Measurements from ENCODE around the gene EVI5. TPM values are rescaled to one million over a fixed set of nuclear protein-coding genes. Genes with fewer than 3 reads are reported as not detected.

Gene EVI5
- total and polyA plus RNA-seq, 8 donors = 1.8 to 200 (median 52.0) TPM

DNA sequence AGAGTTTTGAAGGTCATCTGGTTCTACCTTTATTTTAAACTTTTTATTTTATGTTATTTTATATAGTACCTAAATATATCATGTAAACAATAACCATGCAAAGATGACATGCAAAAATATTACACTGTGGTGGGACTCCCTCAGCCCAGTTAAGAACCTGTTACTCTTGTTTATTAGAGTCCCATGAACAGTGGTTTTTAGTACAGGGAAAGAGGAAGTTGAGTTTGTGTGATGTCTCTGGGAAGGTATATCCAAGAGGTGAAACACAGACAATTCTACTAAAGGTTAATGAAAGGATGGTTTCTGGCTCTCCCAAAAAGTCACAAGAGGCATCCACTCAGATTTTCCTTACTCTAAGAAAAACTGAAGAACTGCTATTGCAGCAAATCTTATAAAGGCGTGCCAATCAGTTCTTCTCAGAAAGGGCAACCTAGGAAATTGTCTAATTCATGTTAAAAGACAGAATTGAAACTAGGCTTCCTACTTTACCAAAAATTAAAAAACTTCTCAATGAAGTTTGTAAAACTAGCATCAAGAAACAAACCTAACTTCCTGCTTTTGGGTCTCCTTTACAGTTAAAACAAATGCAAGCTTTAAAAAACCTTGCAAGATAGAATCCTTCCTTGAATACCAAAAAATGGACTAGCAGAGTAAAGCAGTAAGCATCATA is 318.1 kb downstream of the EVI5 start:
- Histone ChIP-seq H3K36me3 (no peaks in the 10 kb centered on the region), H3K4me1 (no peaks in the 10 kb centered on the region), H3K9me3 (no peaks in the 10 kb centered on the region), H3K4me3 (no peak overlapping the region), H3K27ac (no peak overlapping the region), H3K27me3 (no peaks in the 10 kb centered on the region)
- intact Hi-C loops (cut with DNase I; ENCODE audit: low total_unique reads) = no loop called here
- no peak for DNase-seq
- 80 to 93% (median 86%) methylated on average over 1 of the region's 1 CpG for WGBS, 5 donors
- TF ChIP-seq, protein P1, sequence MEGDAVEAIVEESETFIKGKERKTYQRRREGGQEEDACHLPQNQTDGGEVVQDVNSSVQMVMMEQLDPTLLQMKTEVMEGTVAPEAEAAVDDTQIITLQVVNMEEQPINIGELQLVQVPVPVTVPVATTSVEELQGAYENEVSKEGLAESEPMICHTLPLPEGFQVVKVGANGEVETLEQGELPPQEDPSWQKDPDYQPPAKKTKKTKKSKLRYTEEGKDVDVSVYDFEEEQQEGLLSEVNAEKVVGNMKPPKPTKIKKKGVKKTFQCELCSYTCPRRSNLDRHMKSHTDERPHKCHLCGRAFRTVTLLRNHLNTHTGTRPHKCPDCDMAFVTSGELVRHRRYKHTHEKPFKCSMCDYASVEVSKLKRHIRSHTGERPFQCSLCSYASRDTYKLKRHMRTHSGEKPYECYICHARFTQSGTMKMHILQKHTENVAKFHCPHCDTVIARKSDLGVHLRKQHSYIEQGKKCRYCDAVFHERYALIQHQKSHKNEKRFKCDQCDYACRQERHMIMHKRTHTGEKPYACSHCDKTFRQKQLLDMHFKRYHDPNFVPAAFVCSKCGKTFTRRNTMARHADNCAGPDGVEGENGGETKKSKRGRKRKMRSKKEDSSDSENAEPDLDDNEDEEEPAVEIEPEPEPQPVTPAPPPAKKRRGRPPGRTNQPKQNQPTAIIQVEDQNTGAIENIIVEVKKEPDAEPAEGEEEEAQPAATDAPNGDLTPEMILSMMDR (IDR thresholded peaks at IDR 0.05) = no peak

- Histone ChIP-seq H3K9me3 (no peaks in the 10 kb centered on the region), H3K36me3 (no peaks in the 10 kb centered on the region)
- no peak for TF ChIP-seq POLR2A (IDR thresholded peaks at IDR 0.05)
- no peak for TF ChIP-seq POLR2AphosphoS5 (IDR thresholded peaks at IDR 0.05)
- TF ChIP-seq EP300 (IDR thresholded peaks at IDR 0.05) = no peak
- TF ChIP-seq, protein P1 (IDR thresholded peaks at IDR 0.05) = no peak
Observed at GRCh38 chr1:92465256-92465647, 319.7 kb downstream of the EVI5 start.

DNA sequence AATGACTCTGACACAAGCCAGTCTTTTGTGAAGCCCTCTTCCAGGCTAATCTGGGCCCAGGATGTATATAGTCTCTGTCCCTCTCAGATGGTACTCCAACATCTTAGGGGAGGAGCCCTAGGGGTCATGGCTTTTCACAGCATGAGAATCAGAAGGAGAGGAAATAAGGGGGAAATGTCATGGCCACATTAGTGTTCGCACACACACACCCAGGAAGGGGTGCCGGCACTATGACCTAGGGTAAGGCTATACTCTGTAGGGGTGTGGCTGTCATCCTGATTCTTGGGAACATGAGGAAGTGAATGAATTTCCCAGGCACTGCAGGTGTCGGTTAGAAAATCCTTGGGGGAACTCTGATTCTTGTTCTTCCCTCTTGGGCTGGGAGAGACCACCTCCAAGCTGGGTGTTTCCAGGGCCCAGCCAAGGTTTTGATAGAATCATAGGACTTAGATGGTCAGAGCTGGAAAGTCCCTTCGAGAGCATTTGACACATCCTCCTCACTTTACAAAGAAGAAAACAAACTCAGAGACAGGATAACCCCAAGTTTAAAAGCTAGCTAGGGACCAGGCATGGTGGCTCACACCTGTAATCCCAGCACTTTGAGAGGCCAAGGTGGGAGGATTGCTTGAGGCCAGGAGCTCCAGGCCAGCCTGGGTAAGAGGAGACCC is 320.2 kb downstream of the EVI5 start:
- Histone ChIP-seq H3K9me3 (no peaks in the 10 kb centered on the region), H3K27ac (no peak overlapping the region), H3K36me3 (no peaks in the 10 kb centered on the region), H3K4me1 (no peaks in the 10 kb centered on the region), H3K4me3 (no peak overlapping the region), H3K27me3 (no peaks in the 10 kb centered on the region)
- intact Hi-C loops (cut with DNase I; ENCODE audit: low total_unique reads) = no loop called here
- 86 to 100% (median 89%) methylated on average over 4 of the region's 4 CpGs for WGBS, 5 donors
- no peak for TF ChIP-seq POLR2AphosphoS5 (IDR thresholded peaks at IDR 0.05)
- DNase-seq = no peak

More at GRCh38 chr1:92465256-92465647, 319.7 kb downstream of the EVI5 start:
- no peaks in the 10 kb centered on the region for H3K27me3 ChIP-seq
- H3K27ac ChIP-seq = no peak overlapping the region
- intact Hi-C loops (cut with DNase I; ENCODE audit: low total_unique reads) = no loop called here
- 96 to 100% (median 100%) methylated on average over 1 of the region's 1 CpG for WGBS, 5 donors
- no peaks in the 10 kb centered on the region for H3K4me1 ChIP-seq
- DNase-seq = no peak
- H3K4me3 ChIP-seq = no peak overlapping the region

- DNase-seq = no peak
- peaks cover 0 to 10% (median 2%) of the 10 kb centered on the region in 4 donors for H3K4me1 ChIP-seq
- H3K9me3 ChIP-seq = no peaks in the 10 kb centered on the region
- H3K36me3 ChIP-seq = no peaks in the 10 kb centered on the region
- TF ChIP-seq POLR2AphosphoS5 (IDR thresholded peaks at IDR 0.05) (no peak), POLR2A (IDR thresholded peaks at IDR 0.05) (no peak), EP300 (IDR thresholded peaks at IDR 0.05) (no peak)
- TF ChIP-seq, protein P1 (IDR thresholded peaks at IDR 0.05) = no peak
- intact Hi-C loops (cut with DNase I; ENCODE audit: low total_unique reads) = no loop called here
- WGBS, 5 donors = 78 to 89% (median 85%) methylated on average over 5 of the region's 5 CpGs
- peak overlapping the region in 1 of 5 donors; percentile 2 for H3K27ac ChIP-seq
- no peak overlapping the region for H3K4me3 ChIP-seq
- no peaks in the 10 kb centered on the region for H3K27me3 ChIP-seq
Observed at GRCh38 chr1:92461364-92462097, 323.4 kb downstream of the EVI5 start.
